Progenitor cell of endocrine pancreas (in vitro differentiated cells): ENCODE data around the gene CDK14. TPM values are rescaled to one million over a fixed set of nuclear protein-coding genes. Genes with fewer than 3 reads are reported as not detected.

ENCODE experiments used
- DNase-seq: peaks from one replicate; pipeline ENCODE4 v3.0.0; 2021; ENCODE audit warnings: low spot score; ENCODE audit not compliant: unreplicated experiment
- H3K27ac Mint-ChIP-seq: 2 replicates; pipeline ENCODE4 v1.8.0; 2021; ENCODE audit warnings: mild to moderate bottlenecking, moderate library complexity, mixed read lengths
- H3K27me3 Mint-ChIP-seq: 2 replicates; pipeline ENCODE4 v1.8.0; 2021; ENCODE audit warnings: mixed read lengths
- H3K36me3 Mint-ChIP-seq: 2 replicates; pipeline ENCODE4 v1.8.0; 2022; ENCODE audit warnings: mixed read lengths; ENCODE audit not compliant: insufficient read depth
- H3K4me1 Mint-ChIP-seq: 2 replicates; pipeline ENCODE4 v1.8.0; 2021; ENCODE audit warnings: low read depth, mixed read lengths
- H3K4me3 Mint-ChIP-seq: 2 replicates; pipeline ENCODE4 v1.8.0; 2021; ENCODE audit warnings: low read depth, mild to moderate bottlenecking, moderate library complexity, mixed read lengths
- H3K9me3 Mint-ChIP-seq: 2 replicates; pipeline ENCODE4 v1.8.0; 2021; ENCODE audit warnings: low read depth, mixed read lengths
- CTCF ChIP-seq: fragments of 200-600 bp; sonication (generic); IDR thresholded peaks from one replicate; pipeline ENCODE4 v1.5.0; 2021; ENCODE audit warnings: antibody characterized with exemption, mild to moderate bottlenecking; ENCODE audit not compliant: unreplicated experiment
- total RNA-seq: library from RNA; stranded (reverse); gene quantifications from 2 replicates; pipeline ENCODE4 v1.2.1, GENCODE V29; 2021

CDK14 gene
- total RNA-seq, 1 donor from 2014 or later: 117 TPM

- no peaks in the 10 kb centered on the region for H3K4me1 Mint-ChIP-seq
- no peak for DNase-seq
- peaks cover 3% of the 10 kb centered on the region for H3K9me3 Mint-ChIP-seq
- peak; percentile 11 for TF ChIP-seq CTCF
- no peak overlapping the region for H3K4me3 Mint-ChIP-seq
- peaks cover 16% of the 10 kb centered on the region for H3K36me3 Mint-ChIP-seq
- no peak overlapping the region for H3K27ac Mint-ChIP-seq
- H3K27me3 Mint-ChIP-seq: no peaks in the 10 kb centered on the region
Measured at GRCh38 chr7:91055219-91055618, 459.1 kb downstream of the CDK14 start.

GRCh38 chr7:91062713-91063112 is 466.6 kb downstream of the CDK14 start:
- Mint-ChIP-seq H3K4me1 (peaks cover 11% of the 10 kb centered on the region), H3K36me3 (peaks cover 19% of the 10 kb centered on the region), H3K27ac (no peak overlapping the region), H3K27me3 (no peaks in the 10 kb centered on the region), H3K4me3 (no peak overlapping the region), H3K9me3 (peaks cover 8% of the 10 kb centered on the region)
- TF ChIP-seq CTCF: no peak
- no peak for DNase-seq

- no peaks in the 10 kb centered on the region for H3K27me3 Mint-ChIP-seq
- H3K4me3 Mint-ChIP-seq: no peak overlapping the region
- H3K4me1 Mint-ChIP-seq: peaks cover 14% of the 10 kb centered on the region
- no peak for TF ChIP-seq CTCF
- no peak overlapping the region for H3K27ac Mint-ChIP-seq
- DNase-seq: no peak
- H3K9me3 Mint-ChIP-seq: peaks cover 8% of the 10 kb centered on the region
- H3K36me3 Mint-ChIP-seq: peaks cover 17% of the 10 kb centered on the region
Measured at GRCh38 chr7:91064052-91064451, 467.9 kb downstream of the CDK14 start.

GRCh38 chr7:91064938-91065337 is 468.8 kb downstream of the CDK14 start:
- Mint-ChIP-seq H3K36me3 (peaks cover 17% of the 10 kb centered on the region), H3K27ac (no peak overlapping the region), H3K9me3 (peaks cover 8% of the 10 kb centered on the region), H3K4me3 (no peak overlapping the region), H3K27me3 (no peaks in the 10 kb centered on the region), H3K4me1 (peaks cover 14% of the 10 kb centered on the region)
- no peak for TF ChIP-seq CTCF
- no peak for DNase-seq

- H3K27ac Mint-ChIP-seq: no peak overlapping the region
- DNase-seq: no peak
- H3K36me3 Mint-ChIP-seq: peaks cover 9% of the 10 kb centered on the region
- H3K27me3 Mint-ChIP-seq: no peaks in the 10 kb centered on the region
- H3K4me1 Mint-ChIP-seq: peaks cover 14% of the 10 kb centered on the region
- H3K4me3 Mint-ChIP-seq: no peak overlapping the region
- TF ChIP-seq CTCF: no peak
- H3K9me3 Mint-ChIP-seq: no peaks in the 10 kb centered on the region
Measured at GRCh38 chr7:91066627-91067026, 470.5 kb downstream of the CDK14 start.
